SK-N-MC (cell line): ENCODE results near the gene MEX3C.

Experiments used
- EZH2 ChIP-seq: fragments of 200-600 bp; sonication (generic); IDR thresholded peaks from one replicate; pipeline ENCODE4 v1.6.1; 2017; ENCODE audit warnings: antibody characterized with exemption
- POLR2AphosphoS5 ChIP-seq: IDR thresholded peaks from 2 replicates; pipeline ENCODE4 v1.6.1; 2012; ENCODE audit warnings: mild to moderate bottlenecking, low read depth, low read length, borderline replicate concordance

- TF ChIP-seq EZH2: no peak
- TF ChIP-seq POLR2AphosphoS5: no peak
These were observed 33.9 kb downstream of the MEX3C start for GRCh38 chr18:51163543-51163942.
